Measurements from ENCODE around the gene CTDSPL. TPM values are rescaled to one million over a fixed set of nuclear protein-coding genes. Genes with fewer than 3 reads are reported as not detected.

Gene CTDSPL
- total and polyA plus RNA-seq, 2 of the 8 experiments (the other 6 are each of a cell fraction or from before 2014, with no cell fraction given), result 20.3 to 42.2 TPM

DNA sequence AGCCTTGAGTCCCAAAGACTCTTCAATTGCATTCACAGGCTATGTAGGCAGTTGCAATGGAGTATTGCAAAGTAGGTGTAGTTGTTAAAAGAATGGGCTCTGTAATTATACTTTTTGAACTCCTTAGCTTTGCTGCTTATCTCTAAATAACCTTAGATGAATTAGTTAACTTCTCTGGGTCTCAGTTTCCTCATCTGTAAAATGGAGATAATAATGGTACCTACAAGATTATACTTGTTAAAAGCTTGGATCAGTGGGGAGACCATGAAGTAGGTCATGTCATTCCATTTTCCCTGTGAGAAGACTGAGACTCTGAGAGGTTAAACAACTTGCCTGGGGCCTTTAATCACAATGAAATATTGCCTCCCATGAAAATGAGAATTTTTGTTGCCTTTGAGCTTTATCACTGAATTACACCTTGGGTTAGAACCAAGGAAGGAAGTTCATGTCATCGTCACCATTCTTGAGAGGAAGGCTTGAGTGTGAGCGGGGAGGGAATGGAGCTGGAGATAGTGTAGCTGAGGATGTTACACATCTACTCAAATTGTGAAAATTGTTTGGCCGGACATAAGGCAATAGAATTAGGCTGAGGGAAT lies 38.1 kb downstream of the CTDSPL start (continued):
- TF ChIP-seq, protein P1, sequence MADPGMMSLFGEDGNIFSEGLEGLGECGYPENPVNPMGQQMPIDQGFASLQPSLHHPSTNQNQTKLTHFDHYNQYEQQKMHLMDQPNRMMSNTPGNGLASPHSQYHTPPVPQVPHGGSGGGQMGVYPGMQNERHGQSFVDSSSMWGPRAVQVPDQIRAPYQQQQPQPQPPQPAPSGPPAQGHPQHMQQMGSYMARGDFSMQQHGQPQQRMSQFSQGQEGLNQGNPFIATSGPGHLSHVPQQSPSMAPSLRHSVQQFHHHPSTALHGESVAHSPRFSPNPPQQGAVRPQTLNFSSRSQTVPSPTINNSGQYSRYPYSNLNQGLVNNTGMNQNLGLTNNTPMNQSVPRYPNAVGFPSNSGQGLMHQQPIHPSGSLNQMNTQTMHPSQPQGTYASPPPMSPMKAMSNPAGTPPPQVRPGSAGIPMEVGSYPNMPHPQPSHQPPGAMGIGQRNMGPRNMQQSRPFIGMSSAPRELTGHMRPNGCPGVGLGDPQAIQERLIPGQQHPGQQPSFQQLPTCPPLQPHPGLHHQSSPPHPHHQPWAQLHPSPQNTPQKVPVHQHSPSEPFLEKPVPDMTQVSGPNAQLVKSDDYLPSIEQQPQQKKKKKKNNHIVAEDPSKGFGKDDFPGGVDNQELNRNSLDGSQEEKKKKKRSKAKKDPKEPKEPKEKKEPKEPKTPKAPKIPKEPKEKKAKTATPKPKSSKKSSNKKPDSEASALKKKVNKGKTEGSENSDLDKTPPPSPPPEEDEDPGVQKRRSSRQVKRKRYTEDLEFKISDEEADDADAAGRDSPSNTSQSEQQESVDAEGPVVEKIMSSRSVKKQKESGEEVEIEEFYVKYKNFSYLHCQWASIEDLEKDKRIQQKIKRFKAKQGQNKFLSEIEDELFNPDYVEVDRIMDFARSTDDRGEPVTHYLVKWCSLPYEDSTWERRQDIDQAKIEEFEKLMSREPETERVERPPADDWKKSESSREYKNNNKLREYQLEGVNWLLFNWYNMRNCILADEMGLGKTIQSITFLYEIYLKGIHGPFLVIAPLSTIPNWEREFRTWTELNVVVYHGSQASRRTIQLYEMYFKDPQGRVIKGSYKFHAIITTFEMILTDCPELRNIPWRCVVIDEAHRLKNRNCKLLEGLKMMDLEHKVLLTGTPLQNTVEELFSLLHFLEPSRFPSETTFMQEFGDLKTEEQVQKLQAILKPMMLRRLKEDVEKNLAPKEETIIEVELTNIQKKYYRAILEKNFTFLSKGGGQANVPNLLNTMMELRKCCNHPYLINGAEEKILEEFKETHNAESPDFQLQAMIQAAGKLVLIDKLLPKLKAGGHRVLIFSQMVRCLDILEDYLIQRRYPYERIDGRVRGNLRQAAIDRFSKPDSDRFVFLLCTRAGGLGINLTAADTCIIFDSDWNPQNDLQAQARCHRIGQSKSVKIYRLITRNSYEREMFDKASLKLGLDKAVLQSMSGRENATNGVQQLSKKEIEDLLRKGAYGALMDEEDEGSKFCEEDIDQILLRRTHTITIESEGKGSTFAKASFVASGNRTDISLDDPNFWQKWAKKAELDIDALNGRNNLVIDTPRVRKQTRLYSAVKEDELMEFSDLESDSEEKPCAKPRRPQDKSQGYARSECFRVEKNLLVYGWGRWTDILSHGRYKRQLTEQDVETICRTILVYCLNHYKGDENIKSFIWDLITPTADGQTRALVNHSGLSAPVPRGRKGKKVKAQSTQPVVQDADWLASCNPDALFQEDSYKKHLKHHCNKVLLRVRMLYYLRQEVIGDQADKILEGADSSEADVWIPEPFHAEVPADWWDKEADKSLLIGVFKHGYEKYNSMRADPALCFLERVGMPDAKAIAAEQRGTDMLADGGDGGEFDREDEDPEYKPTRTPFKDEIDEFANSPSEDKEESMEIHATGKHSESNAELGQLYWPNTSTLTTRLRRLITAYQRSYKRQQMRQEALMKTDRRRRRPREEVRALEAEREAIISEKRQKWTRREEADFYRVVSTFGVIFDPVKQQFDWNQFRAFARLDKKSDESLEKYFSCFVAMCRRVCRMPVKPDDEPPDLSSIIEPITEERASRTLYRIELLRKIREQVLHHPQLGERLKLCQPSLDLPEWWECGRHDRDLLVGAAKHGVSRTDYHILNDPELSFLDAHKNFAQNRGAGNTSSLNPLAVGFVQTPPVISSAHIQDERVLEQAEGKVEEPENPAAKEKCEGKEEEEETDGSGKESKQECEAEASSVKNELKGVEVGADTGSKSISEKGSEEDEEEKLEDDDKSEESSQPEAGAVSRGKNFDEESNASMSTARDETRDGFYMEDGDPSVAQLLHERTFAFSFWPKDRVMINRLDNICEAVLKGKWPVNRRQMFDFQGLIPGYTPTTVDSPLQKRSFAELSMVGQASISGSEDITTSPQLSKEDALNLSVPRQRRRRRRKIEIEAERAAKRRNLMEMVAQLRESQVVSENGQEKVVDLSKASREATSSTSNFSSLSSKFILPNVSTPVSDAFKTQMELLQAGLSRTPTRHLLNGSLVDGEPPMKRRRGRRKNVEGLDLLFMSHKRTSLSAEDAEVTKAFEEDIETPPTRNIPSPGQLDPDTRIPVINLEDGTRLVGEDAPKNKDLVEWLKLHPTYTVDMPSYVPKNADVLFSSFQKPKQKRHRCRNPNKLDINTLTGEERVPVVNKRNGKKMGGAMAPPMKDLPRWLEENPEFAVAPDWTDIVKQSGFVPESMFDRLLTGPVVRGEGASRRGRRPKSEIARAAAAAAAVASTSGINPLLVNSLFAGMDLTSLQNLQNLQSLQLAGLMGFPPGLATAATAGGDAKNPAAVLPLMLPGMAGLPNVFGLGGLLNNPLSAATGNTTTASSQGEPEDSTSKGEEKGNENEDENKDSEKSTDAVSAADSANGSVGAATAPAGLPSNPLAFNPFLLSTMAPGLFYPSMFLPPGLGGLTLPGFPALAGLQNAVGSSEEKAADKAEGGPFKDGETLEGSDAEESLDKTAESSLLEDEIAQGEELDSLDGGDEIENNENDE (IDR thresholded peaks at IDR 0.05; ENCODE audit: insufficient replicate concordance, low read length), result no peak
- TF ChIP-seq TAF1 (IDR thresholded peaks at IDR 0.05; ENCODE audit: low read depth, low read length), result no peak
- no peak for TF ChIP-seq TCF12 (IDR thresholded peaks at IDR 0.05; ENCODE audit: low read depth, low read length)
- TF ChIP-seq, protein P2, sequence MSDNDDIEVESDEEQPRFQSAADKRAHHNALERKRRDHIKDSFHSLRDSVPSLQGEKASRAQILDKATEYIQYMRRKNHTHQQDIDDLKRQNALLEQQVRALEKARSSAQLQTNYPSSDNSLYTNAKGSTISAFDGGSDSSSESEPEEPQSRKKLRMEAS (IDR thresholded peaks at IDR 0.05), result no peak
- no peak for TF ChIP-seq SIX5 (IDR thresholded peaks at IDR 0.05; ENCODE audit: low read depth, low read length)
- TF ChIP-seq RNF2 (IDR thresholded peaks at IDR 0.05; ENCODE audit: borderline replicate concordance, low read depth, low read length, missing control alignments, poor library complexity, severe bottlenecking), result no peak
- no peak for TF ChIP-seq EGR1 (IDR thresholded peaks at IDR 0.05; ENCODE audit: borderline replicate concordance, low read depth, low read length)
- TF ChIP-seq TEAD4 (IDR thresholded peaks at IDR 0.05; ENCODE audit: low read depth, low read length), result no peak
- TF ChIP-seq CBX8 (IDR thresholded peaks at IDR 0.05; ENCODE audit: borderline replicate concordance, low read depth, low read length), result no peak
- TF ChIP-seq SIN3A (conservative IDR thresholded peaks at IDR 0.05 in 1 of 2, IDR thresholded peaks at IDR 0.05 in 1 of 2; ENCODE audit: low read depth in 1 of 2, low read length in 2 of 2), result no peak
